ENCODE results near the gene NKX1-2.

The NKX1-2 gene

DNA sequence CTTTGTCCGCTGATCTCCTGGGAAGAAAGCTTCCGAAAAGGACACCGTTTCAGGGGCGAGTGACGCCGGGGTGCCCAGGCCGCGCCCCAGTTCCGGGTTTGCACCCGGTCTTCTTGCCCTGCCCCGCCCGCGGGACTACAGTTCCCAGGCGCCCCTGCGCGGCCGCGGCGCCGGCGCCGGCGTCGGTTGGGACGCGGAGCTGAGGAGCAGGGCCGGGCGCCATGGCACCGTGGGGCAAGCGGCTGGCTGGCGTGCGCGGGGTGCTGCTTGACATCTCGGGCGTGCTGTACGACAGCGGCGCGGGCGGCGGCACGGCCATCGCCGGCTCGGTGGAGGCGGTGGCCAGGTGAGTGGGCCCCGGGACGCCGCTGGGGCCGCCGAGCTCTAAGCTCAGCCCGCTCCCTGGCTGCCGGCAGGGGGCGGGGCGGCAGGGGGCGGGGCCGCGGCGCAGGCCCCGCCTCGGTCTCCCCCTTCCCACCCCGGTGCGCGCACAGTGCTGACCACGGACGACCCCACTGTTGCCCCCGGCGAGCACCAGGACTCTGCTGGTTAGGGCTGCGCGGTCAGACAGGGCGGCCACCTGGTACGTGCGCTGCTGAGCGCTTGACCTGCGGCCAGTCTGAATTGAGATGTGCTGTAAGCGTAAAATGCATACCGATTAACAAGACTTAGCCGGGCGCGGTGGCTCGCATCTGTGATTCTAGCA is 12.0 kb upstream of the NKX1-2 start, which contains the start of gene LHPP:
Gene LHPP (plus strand): TSS at position 182 of the 706 bp plus-strand sequence. CDS start 40 bp downstream, at position 222.
- H3K4me3 ChIP-seq (replicated peaks; ENCODE audit: insufficient read depth, low read length) = peak within 1 kb of the TSS; percentile 89
- peak within 1 kb of the TSS; percentile 50 for H3K27ac ChIP-seq (replicated peaks)
- no peaks in the 10 kb centered on the region for H3K27me3 ChIP-seq (ENCODE audit: insufficient read depth, poor library complexity, severe bottlenecking)
- TF ChIP-seq, protein P1, sequence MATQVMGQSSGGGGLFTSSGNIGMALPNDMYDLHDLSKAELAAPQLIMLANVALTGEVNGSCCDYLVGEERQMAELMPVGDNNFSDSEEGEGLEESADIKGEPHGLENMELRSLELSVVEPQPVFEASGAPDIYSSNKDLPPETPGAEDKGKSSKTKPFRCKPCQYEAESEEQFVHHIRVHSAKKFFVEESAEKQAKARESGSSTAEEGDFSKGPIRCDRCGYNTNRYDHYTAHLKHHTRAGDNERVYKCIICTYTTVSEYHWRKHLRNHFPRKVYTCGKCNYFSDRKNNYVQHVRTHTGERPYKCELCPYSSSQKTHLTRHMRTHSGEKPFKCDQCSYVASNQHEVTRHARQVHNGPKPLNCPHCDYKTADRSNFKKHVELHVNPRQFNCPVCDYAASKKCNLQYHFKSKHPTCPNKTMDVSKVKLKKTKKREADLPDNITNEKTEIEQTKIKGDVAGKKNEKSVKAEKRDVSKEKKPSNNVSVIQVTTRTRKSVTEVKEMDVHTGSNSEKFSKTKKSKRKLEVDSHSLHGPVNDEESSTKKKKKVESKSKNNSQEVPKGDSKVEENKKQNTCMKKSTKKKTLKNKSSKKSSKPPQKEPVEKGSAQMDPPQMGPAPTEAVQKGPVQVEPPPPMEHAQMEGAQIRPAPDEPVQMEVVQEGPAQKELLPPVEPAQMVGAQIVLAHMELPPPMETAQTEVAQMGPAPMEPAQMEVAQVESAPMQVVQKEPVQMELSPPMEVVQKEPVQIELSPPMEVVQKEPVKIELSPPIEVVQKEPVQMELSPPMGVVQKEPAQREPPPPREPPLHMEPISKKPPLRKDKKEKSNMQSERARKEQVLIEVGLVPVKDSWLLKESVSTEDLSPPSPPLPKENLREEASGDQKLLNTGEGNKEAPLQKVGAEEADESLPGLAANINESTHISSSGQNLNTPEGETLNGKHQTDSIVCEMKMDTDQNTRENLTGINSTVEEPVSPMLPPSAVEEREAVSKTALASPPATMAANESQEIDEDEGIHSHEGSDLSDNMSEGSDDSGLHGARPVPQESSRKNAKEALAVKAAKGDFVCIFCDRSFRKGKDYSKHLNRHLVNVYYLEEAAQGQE (IDR thresholded peaks at IDR 0.05; ENCODE audit: insufficient replicate concordance, low read depth) = no peak
- peak; percentile 43; the same call in 1 of the 2 replicates for TF ChIP-seq POLR2AphosphoS5 (IDR thresholded peaks at IDR 0.05; ENCODE audit: low read depth)
- peak; percentile 51 to 88 for DNase-seq (ENCODE audit: low read depth in 1 of 2, low spot score in 1 of 2)

DNA sequence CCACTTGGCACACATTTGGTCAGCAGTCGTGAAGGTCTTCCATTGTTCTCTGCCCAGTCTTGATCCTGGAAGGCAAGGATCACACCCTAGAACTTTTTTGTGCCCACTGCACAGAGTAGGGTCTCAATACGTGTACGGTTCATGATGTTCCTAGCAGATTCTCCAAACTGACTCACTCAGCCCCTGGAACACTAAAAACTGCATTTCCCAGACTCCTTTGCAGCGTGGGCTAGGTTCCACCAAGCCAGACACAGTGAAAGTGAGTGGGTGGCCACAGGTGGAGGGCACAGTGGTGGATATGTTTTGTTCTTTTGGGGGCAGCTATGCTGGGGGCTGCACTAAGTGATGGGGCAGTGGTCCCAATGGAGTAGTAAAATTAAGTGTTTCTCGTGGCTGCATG is 10.3 kb upstream of the NKX1-2 start:
- no peak for DNase-seq (ENCODE audit: low read depth in 1 of 2, low spot score in 1 of 2)
- Histone ChIP-seq H3K27ac (replicated peaks) (no peak overlapping the region), H3K4me3 (replicated peaks; ENCODE audit: insufficient read depth, low read length) (no peak overlapping the region), H3K27me3 (ENCODE audit: insufficient read depth, poor library complexity, severe bottlenecking) (peaks cover 5% of the 10 kb centered on the region)
- no peak for TF ChIP-seq POLR2AphosphoS5 (IDR thresholded peaks at IDR 0.05; ENCODE audit: low read depth)
- TF ChIP-seq GABPA (IDR thresholded peaks at IDR 0.05; ENCODE audit: low read depth) = no peak
- TF ChIP-seq, protein P2, sequence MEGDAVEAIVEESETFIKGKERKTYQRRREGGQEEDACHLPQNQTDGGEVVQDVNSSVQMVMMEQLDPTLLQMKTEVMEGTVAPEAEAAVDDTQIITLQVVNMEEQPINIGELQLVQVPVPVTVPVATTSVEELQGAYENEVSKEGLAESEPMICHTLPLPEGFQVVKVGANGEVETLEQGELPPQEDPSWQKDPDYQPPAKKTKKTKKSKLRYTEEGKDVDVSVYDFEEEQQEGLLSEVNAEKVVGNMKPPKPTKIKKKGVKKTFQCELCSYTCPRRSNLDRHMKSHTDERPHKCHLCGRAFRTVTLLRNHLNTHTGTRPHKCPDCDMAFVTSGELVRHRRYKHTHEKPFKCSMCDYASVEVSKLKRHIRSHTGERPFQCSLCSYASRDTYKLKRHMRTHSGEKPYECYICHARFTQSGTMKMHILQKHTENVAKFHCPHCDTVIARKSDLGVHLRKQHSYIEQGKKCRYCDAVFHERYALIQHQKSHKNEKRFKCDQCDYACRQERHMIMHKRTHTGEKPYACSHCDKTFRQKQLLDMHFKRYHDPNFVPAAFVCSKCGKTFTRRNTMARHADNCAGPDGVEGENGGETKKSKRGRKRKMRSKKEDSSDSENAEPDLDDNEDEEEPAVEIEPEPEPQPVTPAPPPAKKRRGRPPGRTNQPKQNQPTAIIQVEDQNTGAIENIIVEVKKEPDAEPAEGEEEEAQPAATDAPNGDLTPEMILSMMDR (IDR thresholded peaks at IDR 0.05; ENCODE audit: insufficient read depth, low read length) = no peak

DNA sequence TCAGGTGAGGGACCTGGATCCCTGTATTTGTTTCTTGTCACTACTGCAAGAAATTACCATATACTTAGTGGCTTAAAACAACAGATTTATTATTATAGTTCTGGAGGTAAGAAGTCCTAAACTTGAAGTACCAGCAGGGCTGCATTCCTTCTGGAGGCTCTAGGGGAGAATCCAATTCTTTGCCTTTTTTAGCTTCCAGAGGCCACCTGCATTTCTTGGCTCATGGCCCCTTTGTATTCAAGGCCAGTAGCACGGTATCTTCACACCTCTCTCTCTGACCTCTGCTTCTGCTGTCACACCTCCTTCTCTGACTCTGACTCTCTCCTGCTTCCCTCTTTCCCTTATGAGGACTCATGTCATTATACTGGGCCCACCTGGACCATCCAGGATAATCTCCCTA is 9.6 kb upstream of the NKX1-2 start:
- DNase-seq (ENCODE audit: low read depth in 1 of 2, low spot score in 1 of 2) = no peak
- Histone ChIP-seq H3K27ac (replicated peaks) (no peak overlapping the region), H3K27me3 (ENCODE audit: insufficient read depth, poor library complexity, severe bottlenecking) (peaks cover 7% of the 10 kb centered on the region), H3K4me3 (replicated peaks; ENCODE audit: insufficient read depth, low read length) (no peak overlapping the region)
- TF ChIP-seq, protein P1 (IDR thresholded peaks at IDR 0.05; ENCODE audit: insufficient replicate concordance, low read depth) = no peak
- TF ChIP-seq POLR2AphosphoS5 (IDR thresholded peaks at IDR 0.05; ENCODE audit: low read depth) (no peak), GABPA (IDR thresholded peaks at IDR 0.05; ENCODE audit: low read depth) (no peak), SPI1 (IDR thresholded peaks at IDR 0.05; ENCODE audit: borderline replicate concordance, low read depth) (no peak)
- TF ChIP-seq, protein P2 (IDR thresholded peaks at IDR 0.05; ENCODE audit: insufficient read depth, low read length) = no peak

DNA sequence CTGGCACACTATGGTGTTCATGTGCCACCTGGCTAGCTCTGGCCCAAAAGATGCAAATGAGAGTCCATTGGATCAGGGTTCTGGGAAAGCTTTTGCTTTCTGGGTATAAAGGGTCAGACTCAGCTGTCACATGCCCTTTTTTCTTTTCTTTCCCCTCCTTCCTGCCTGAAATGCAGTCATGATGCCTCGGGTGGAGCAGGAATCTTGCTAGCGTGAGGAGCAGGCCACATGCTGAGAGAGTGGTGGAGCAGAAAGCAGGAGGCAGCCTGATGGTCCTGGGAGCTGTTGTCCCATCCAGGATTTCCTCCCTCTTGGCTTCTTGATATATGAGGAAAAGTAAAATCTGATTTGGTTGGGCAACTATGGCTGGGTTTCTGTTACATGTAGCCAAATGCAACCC is 9.1 kb upstream of the NKX1-2 start:
- no peak for TF ChIP-seq POLR2AphosphoS5 (IDR thresholded peaks at IDR 0.05; ENCODE audit: low read depth)
- TF ChIP-seq GABPA (IDR thresholded peaks at IDR 0.05; ENCODE audit: low read depth) = no peak
- TF ChIP-seq, protein P1 (IDR thresholded peaks at IDR 0.05; ENCODE audit: insufficient replicate concordance, low read depth) = no peak
- no peak for TF ChIP-seq SPI1 (IDR thresholded peaks at IDR 0.05; ENCODE audit: borderline replicate concordance, low read depth)
- TF ChIP-seq, protein P2 (IDR thresholded peaks at IDR 0.05; ENCODE audit: insufficient read depth, low read length) = no peak
- Histone ChIP-seq H3K4me3 (replicated peaks; ENCODE audit: insufficient read depth, low read length) (no peak overlapping the region), H3K27me3 (ENCODE audit: insufficient read depth, poor library complexity, severe bottlenecking) (peaks cover 12% of the 10 kb centered on the region), H3K27ac (replicated peaks) (no peak overlapping the region)
- no peak for DNase-seq (ENCODE audit: low read depth in 1 of 2, low spot score in 1 of 2)

Measured in HL-60 (cell line).